Frontal cortex (tissue), 4 donors: Measurements from ENCODE around the gene SMG6. TPM values are rescaled to one million over a fixed set of nuclear protein-coding genes. Genes with fewer than 3 reads are reported as not detected.
"Not testable (repeated sequence)": the region's sequence is repeated elsewhere in the genome, so short reads cannot be mapped to it uniquely, and the experiment has no call there.

Experiments
- DNase-seq, 2 donors: peaks; one replicate each; pipeline ENCODE4 v3.0.0; 2012; ENCODE audit warnings: low spot score in 2 of 2
- FAIRE-seq: peaks from 2 replicates; lab custom pipeline; 2012; peaks lifted over from hg19 to GRCh38; lab: Jason Lieb, UNC
- total RNA-seq: library from RNA; depleted of rRNA; stranded (reverse); fragments of >200 nt; gene quantifications from one replicate; pipeline ENCODE4 v1.2.3, GENCODE V29; 2014
- donor health status: control.
- donor health status: control.
- donor health status: control.

SMG6 gene
- total RNA-seq, 1 donor from 2014 or later: 17.5 TPM

DNA sequence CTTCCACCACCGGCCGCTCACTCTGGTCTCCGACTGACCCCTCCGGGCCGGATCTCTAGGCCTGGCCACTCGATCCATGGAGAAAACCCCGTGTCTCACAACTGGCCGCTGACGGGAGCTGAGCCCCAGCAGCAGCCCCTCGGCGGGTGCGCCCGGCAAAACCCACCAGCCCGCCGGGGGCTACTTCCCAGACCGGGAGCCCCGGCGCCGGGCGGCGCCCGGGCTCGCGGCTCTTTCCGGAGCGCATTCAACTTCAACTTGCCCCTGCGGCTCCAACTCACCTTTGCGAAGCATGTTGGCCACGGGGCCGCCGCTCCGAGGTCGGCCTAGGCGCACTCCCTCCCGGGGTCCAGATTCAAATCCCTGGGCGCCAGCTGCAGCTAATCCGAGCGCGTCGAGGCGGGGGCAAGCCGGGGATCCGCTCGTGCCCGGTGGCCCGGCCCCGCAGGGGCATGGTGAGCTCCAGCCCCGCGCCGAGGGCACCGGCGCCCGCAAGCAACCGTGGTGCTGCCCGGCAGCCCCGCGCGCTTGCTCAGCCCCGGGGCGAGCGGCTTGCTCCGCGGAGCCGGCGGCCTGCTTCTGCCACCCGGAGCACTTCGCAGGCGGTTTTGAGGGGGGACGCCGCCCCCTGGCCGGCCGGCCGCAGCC is 278.9 kb downstream of the SMG6 start:
- DNase-seq: no peak

DNA sequence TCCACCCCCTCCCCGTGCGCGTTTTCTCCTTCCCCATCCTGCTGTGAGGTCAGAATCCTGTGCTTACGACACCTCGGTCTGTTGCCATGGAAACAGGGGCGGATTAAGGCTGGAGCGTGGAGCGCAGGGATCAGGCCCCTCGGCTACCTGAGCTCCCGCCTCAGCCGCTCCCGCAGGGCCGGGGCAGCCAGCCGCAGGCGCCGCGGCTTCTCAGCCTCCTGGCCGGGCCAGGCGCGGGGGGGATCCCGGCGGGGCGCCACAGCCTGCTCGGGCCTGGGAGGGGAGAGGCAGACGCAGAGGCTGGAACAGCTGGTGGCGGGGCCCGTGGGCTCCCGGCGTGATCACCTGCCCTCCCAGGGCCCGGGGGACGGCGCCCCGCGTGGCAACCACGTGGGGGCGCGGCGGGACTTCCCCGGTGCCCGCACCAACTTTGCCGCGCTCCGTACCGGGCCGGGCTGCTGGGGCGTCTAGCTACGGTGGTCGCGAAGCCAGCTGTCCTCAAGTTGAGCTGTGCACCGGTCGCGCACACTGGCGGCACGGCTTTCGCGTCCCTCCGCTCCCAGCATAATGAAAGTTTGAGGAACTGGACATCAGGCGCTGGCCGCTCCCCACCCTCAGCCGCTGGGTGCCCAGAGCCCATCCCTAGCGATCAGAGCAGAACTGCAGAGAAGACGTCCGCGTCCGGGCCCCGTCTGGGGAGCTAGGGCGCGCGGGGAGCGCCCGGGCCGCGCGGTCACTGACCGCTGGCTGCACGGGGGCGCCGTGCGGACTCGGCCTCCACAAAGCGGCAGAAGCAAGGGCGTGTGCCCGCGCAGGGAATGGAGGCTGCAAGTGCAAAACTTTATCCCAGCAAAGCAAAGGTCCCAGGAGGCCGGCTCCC is 279.7 kb downstream of the SMG6 start:
- peak; percentile 63 to 73 for DNase-seq
- no peak for FAIRE-seq

More for the DNA sequence above, 278.9 kb downstream of the SMG6 start:
- FAIRE-seq: no peak

DNA sequence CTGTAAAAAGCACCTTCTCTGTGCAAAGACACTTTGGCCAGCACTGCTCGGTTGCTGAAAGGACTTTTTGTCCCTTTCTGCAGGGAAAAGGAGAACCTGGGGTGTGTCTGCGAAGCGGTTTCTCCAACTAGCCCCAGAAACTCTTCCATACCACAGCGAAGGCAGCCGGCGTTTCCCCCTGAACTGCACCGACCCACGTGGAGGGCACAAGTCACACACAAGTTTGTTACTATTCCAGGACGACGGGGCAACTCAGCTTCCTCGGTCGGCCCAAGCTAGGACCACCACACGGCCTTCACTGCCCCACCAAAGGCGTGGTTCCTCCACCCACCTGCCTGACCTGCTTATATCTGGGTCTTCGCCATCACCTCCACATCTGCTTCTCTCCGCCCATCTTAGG is 280.3 kb downstream of the SMG6 start:
- no peak for DNase-seq
- FAIRE-seq: no peak

DNA sequence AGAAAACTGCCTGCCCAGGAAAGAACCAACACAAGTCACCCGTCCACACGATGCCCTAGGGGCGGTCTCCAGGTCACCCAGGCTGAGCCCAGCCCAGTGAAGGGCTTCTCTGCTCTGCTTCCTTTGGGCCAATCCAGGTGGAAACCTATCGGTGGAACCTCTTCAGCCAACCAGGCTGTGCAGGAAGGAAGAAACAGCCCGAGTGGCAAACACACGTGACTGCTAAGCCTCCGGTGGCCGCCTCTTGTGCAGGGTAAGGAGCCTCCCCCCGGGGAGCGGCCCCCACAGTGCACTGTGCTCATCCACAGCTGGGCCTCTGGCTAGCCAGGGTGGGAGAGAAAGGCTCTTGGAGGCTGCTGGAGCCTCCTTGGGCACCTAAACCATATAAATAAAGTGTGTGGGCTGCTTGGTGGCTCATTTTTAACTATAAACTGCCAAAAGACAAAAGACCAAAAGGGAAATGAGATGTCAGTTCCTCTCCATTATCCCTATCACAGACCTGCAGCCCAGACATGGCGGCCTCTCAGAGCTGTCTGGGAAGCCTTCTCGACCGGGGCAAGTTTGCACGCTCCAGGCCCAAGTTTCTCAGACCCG is 280.8 kb downstream of the SMG6 start:
- FAIRE-seq (no peak), DNase-seq (no peak)

- no peak for FAIRE-seq
These were observed 282.9 kb downstream of the SMG6 start for GRCh38 chr17:2020721-2021120.

DNA sequence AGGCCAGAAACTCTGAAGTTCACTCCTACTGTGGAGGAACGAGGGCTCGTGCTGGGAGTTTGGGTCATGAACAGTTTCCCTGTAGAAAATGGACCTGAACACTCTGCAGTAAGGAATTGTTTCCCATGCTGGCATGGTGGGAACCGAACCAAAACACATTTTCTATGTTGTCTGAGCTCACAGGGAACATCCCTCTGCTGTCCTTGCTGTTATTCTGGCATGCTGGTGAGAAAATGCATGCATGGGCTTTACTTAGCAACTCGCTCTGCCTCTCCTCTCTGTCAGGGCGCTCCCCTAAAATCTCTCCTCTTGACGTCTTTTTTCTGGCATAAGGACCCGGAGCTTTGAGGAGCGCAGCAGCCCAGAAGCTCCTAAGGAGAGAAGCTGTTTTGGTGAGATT is 283.9 kb downstream of the SMG6 start:
- FAIRE-seq: no peak
- no peak for DNase-seq

More at GRCh38 chr17:2020721-2021120, 282.9 kb downstream of the SMG6 start:
- DNase-seq: no peak

- DNase-seq (no peak), FAIRE-seq (no peak)
These were observed 284.7 kb downstream of the SMG6 start for GRCh38 chr17:2018716-2019510.

DNA sequence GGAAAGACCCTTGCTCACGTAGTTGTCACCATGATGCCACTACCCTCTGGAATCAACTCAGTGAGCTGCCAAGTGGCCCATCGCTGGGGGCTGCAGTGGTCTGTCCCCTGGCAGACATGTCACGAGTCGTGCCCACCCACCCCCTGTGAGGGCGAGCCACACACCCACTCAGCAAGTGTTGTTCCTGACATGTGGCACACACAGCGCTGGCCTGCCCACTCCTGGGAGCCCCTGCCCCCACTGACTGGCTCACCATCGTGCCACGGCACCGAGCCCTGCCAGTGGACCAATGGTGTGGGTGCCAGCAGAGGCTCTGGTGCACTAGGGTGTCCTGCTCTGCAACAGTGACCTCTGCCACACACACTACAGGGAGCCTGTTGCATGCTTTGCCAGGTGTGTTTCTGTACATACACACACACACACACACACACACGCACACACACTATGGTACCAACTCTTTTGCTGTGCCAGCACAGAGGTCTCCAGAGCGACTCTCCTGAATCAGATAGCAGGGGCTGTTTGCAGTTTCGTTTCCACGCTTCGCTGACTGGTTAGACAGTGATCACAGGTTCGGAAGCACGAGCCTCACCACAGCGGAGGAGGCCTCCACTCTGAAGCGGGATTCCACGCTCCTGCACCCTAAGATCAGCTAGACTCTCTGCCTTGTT is 286.2 kb downstream of the SMG6 start:
- DNase-seq (no peak), FAIRE-seq (no peak)

DNA sequence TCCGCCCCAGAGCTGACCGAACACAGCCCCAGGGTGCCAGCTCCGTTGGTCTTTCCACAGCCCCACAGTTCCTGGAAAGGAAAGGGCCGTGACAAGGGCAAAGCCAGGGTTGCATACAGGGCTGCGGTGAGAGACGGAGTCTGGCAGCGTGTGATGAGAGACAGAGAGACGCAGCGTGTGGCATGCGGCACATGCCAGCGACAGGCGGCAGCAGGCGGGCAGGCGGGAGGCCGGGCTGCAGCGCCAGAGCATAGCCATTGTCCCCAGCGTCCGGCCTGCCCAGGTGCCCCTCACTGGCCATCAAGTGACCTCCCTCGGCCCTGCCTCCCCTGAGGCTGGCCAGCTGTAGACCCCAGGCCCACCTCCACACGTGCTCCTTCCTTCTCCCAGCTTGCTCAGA is 287.1 kb downstream of the SMG6 start:
- DNase-seq (no peak), FAIRE-seq (no peak)

DNA sequence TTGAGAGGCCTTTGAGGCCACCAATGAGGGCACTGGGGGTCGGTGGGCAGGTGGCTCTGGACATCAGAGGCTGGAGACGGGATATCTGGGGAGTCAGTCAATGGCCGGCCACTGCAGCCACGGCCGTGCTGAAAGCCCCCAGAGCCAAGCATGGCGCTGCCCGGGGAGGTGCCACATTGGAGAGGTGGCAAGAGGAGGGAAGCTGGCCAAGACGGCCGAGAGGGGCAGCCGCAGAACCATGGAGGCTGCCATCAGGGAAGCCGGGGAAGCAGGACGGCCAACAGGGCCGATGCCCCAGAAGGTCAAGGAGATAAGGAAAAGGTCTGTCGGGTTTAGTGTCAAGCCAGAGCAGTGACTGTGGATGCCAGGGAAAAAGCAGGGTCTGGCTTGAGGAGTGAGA is 288.3 kb downstream of the SMG6 start:
- no peak for DNase-seq
- FAIRE-seq: no peak

- no peak for FAIRE-seq
- no peak for DNase-seq
These were observed 289.6 kb downstream of the SMG6 start for GRCh38 chr17:2013994-2014317.

- not testable (repeated sequence) for DNase-seq, FAIRE-seq
These were observed 290.2 kb downstream of the SMG6 start for GRCh38 chr17:2013220-2013993.

DNA sequence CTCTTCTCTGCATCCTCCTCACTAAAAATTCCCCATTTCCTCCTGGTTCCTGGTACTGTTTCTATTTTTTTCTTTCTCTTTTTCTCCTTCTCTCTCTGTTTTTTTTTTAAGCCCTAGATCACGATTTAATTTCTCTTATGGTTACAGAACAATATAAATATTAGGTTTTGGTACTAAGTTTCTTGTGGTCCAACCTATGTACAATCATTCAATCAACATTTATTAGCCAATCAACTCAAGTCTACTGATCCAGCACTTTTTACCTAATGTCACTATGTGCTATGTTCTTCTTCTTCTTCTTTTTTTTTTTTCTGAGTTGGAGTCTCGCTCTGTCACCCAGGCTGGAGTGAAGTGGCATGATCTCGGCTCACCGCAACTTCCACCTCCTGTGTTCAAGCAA is 291.1 kb downstream of the SMG6 start:
- no peak for DNase-seq
- no peak for FAIRE-seq

DNA sequence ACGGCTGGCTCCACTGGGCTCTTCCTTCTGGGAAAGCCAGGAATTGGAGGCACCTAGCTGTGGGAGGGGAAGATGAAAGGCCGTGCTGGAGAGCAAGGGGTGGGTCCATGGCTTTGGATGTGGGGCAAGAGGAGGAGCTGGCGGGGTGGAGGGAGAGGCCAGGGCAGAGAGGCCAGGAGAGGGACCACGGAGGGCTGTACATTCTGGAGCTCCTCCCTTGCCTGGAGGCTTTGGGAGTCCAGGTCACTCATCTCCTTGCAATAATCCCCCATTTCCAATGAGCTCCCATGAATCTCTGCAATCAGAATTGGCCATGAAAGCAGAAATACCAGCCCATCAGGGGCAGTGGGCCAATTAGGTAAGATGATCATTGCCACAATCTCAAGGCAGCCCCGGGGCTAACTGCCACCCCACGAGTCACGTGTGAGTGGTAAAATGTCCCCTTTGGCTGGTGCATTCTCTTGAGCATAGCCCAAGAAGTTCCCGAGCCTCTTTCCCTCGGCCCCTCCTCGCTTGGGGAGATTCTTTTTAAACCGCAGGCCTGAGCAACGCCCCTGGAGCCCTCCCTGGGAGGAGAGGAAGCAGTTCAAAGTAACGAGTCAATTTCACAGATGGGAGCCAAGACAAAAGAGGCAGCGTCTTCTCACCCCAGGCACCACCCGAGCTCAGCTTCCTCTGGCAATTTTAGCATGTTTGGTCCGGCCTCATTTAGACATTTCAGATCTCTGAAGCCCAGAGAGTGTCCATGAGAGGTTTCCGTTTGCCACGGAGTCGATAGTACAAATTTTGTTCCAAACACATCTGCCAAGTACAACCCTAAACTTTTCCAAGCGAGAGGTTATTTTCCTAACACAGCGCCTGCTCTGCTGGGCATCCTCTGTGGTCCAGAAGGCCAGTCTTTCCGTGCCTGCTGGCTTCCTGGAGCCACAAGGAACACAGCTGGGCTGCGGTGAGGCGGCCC is 291.9 kb downstream of the SMG6 start:
- DNase-seq: no peak
- FAIRE-seq: no peak
